Measurements from ENCODE around the gene RRP9.
"Not testable (repeated sequence)": the region's sequence is repeated elsewhere in the genome, so short reads cannot be mapped to it uniquely, and the experiment has no call there.

RRP9 gene

GRCh38 chr3:51904034-51904823 lies 37.5 kb downstream of the RRP9 start:
- no peak for DNase-seq (ENCODE audit: low read depth in 3 of 3)

GRCh38 chr3:51902361-51902760 lies 39.3 kb downstream of the RRP9 start:
- DNase-seq (ENCODE audit: low read depth in 3 of 3), result peak in 2 of 3 experiments; percentile 4 to 19

DNA sequence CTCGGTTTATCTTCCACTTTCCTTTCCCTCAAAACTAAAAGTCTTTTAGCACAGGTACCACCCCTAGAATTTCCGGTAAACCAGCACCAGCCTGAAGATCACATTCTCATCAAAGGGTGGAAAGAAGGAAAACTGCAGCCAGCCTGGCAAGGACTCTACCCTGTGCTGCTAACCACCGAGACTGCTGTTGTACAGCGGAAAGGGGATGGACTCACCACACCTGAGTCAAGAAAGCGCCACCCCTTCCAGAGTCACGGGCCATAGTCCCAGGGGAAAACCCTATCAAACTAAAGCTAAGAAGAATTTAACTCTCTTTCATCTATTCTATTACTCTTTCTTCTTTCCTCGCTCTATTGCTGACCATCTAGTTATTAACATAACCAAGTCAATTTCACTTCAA lies 41.7 kb downstream of the RRP9 start:
- not testable (repeated sequence) for DNase-seq (ENCODE audit: low read depth in 3 of 3)

- no peak for DNase-seq (ENCODE audit: low read depth in 3 of 3)
Measured at GRCh38 chr3:51897391-51897790, 44.3 kb downstream of the RRP9 start.

DNA sequence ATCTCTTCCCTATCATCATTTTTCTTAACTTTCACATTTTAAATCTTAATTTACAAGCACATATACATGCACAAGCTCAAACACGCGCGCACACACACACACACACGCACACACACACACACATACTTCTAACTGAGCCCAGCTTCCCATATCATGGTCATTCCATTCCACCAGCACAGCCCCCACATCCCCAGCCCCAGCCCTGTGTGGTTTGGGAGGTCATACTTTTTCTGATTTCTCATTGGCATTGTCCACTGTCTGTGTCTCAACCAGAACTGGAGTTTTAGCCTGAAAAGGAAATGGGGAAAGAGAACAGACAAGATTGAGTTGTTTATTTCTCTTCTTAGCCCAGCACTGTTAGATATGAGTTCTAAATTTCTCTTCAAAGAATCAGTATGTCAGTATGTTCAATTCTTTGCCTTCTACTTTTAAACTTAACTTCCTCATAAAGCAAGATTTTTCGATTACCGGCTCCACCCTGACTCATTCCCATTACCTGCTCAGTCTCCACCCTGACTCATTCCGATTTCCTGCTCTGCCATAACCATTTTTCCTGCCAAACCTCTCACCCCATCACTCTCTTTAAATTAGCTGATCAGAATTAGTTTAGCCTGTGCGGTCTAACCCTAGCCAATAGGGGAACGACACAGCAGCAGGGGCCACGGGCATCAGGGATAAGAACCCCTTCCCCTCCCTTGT lies 44.9 kb downstream of the RRP9 start:
- DNase-seq (ENCODE audit: low read depth in 3 of 3), result no peak

GRCh38 chr3:51894939-51895338 lies 46.8 kb downstream of the RRP9 start:
- DNase-seq (ENCODE audit: low read depth in 3 of 3), result no peak

DNA sequence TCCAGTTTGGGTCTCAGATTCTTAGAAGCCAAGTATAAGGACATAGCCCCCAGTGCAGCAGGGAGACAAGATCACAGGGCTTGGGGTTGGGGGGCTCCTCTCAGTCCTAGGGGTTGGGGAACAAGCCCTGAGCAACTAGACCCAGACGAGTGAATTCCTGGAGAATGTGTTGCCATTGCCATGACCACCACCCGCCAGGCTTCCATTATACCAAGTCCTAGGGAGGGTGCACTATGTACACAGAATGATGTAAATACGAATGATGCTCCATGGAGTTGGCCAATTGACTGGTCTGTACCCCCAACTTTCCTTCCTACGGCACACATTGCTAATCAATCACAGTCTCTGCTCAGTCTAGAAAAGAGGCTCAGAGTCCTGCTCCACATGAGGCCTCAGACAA lies 47.3 kb downstream of the RRP9 start:
- DNase-seq (ENCODE audit: low read depth in 3 of 3), result no peak

- no peak for DNase-seq (ENCODE audit: low read depth in 3 of 3)
Measured at GRCh38 chr3:51891242-51892039, 50.3 kb downstream of the RRP9 start.

- no peak for DNase-seq (ENCODE audit: low read depth in 3 of 3)
Measured at GRCh38 chr3:51888463-51889105, 53.1 kb downstream of the RRP9 start.

DNA sequence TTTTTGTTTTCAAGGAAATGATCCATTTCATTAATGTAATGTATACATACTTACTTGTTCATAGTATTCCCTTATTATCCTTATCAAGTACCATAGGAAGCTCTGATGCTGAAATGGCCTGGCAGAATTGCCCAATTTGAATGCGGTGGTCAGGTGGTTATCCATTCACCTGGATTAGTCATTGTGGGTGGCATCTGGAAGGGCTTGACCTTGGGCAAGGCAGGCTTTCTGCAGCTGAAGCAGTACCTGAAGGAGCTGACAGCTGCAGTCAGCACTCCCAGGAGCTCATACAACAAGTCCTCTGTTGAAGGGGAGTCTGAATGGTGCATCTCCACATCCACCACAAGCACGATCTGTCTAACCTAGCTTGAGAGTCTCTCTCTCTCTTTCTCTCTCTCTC lies 54.1 kb downstream of the RRP9 start:
- no peak for DNase-seq (ENCODE audit: low read depth in 3 of 3)

DNA sequence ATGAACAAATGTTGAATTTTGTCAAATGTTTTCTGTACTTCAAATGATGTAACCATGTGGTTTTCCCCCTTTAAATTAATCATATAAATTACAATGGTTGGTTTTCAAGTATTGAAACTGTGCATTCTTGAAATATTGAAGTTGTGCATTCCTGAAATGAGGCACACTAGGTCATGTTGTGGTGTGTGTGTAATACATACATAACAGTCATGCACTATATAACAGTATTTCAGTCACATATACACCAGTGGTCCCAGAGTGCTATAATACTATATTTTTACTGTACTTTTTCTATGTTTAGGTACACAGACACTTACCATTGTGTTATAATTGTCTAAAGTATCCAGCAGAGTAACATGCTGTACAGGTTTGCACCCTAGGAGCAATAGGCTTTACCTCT lies 55.3 kb downstream of the RRP9 start:
- DNase-seq (ENCODE audit: low read depth in 3 of 3), result no peak

Measured in stimulated activated CD4-positive, alpha-beta T cell treated with anti-CD3 and anti-CD28 coated beads, TNF-alpha, amount 100 ng/mL, for 24 hours (primary cell).